GM19035 (cell line): ENCODE measurements around the gene ZNF22.
A peak's percentile ranks its signal among the peaks of the same experiment; 100 is the strongest.

Source experiments
- ATAC-seq: cut with Tn5 transposase; IDR thresholded peaks from one replicate; pipeline ENCODE4 v1.9.1; 2021; ENCODE audit not compliant: unreplicated experiment

The ZNF22 gene

DNA sequence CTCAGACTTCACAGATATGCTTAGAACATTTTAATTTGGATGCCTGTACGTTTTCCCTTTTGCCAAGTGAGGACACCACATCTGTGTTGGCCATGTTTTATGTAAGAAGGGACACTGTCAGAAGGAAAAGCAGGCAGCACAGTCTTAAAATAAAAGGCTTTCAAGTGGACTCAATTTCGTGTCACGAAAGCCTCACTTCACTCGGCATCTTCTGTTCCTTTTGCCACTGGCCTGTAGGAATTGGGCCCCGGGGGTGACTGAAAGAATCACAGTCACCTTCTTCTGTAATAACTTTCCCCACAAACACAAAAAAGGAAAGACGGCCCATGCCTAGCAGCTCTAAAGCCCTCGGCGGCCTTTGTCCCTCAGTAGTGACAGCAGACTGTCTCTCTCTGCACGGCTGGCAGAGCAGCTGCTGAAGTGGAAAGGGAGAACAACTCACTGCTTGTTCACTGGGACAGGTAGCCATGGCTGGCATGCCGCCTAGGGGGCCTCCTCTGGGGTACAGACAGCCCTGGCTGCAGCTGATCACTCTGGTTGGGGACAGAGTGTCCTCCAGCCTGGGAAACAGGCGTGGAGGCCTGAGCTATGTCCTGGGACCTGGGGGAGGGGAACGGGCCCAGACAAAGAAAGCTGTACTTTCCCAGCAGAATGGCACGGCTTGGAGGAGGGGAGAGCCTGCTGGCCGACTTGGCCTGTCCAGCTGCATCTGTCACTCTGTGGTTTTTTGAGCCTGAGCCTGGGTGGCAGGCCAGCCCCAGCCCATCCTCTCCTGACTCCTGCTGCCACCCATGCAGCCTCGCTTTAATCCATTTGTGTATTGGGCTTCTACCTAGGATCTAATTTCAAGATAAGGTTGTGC lies 36.7 kb upstream of the ZNF22 start:
- no peak for ATAC-seq

DNA sequence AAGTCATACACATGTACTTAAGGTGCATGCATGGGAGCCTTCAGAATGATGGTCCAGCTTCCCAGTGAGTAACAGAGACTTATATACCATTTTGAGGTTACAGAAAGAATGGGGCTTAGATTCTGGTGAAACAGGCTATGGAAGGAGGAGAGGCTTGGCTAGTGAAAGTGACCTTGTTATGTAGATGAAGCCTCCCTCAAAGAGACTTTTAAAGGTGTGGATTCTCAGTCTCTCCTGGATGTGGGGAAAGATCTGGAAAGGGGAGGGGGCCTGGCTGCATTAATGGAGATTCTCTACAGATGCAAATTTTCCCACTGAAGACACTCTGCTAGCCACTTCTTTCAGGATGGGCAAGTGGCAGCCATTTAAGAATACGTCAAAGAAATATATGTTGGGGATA lies 35.6 kb upstream of the ZNF22 start:
- no peak for ATAC-seq

DNA sequence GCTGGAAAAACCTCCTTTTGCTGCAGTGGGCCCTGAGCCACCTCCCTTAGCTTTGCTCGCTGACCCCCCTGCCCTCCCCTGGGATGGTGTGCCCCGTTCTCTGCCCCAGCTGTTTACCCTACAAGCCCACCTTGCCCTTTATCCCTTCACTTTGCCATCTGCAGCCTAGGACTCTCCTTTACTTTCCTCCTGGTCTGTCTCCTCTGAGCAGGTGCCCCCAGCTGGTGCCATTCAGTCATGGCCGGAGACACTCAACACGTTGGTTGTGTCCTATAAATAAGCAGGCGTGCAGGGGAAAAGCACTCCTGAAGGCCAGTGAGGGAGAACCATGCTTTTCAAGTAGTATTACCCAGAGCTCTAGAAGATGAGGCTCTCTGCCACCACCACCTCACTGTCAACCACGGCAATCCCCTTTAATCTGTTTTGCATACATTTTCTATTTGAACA lies 35.0 kb upstream of the ZNF22 start:
- peak; percentile 43 for ATAC-seq

DNA sequence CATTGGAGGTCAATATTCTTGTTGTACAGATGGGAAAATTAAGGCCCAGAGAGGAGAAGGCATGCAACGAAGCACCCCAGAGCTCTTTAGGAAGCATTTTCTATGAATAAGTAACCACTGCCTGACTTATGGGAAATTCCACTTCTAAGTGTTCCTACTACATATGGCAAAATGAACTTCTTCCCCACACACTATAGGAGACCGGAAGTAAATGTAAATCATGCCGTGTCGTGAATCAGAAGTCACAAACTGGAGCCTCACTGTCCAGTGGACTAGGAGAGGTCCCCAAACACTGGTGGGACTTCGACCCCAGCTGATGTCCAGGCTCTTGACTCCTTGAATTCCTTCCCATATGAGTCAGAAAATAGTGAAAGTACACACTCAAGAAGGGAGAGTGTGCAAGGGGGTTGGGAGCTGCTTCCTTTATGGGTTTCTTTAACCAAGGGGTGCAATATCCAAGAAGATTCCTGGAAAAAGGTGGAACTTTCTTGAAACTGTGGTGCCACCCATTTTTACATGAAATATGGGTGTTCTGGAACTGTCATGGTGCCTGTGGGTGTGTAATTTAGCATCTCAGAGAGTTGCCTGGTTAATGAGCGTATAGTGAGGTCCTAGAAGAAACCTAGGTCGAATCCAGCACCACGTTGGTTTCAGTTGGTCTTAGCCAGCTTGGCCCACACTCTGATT lies 34.5 kb upstream of the ZNF22 start:
- peak; percentile 36 for ATAC-seq

DNA sequence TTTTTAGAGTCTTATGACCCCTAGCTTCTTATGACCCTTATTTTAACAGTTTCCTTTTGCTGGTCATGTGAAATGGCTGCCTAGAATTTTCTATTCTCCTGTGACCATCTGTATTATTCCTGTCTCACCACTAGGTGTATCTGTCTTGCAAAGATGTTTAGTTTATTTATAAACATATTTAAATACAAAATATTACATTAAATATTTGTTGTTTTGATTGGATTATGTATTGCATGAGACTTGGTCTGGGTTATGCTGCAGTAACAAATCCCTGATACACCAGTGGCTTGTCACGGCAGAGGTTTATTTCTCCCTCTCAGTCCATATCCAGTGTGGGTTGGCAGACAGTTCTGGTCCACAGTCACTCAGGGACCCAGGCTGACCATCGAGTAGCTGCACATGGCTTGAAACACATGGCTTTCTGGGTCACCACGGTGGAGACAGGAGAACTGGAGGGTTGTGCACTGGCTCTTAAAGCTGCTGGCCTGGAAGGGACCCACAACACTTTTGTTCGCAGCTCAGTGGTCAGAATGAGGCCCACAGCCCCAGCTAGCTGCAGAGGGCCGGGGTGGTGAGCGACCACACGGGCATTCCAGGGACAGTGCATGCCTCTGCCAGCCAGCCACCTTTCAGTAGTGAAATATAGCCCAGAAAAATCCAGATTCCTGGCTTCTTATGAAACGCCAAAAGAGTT lies 33.8 kb upstream of the ZNF22 start:
- no peak for ATAC-seq

DNA sequence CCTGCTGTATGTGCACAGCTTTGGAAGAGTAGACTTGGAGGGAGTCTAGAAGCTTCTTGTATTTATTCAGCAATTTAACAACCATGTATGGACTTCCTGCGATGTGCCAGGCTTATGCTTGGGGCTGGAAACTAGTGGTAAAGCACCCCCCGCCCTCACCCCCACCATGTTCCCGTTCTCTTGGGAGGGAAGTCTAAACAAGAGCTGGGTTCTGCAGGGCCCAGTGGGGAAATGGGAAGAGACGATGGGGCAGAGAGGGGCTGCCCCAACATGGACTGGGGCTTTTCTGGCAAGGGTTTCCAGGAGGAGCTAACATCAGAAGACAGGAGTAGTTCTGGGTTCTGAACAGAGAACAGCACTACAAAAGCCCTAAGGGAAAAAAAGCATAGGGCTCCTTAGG lies 33.1 kb upstream of the ZNF22 start:
- no peak for ATAC-seq

DNA sequence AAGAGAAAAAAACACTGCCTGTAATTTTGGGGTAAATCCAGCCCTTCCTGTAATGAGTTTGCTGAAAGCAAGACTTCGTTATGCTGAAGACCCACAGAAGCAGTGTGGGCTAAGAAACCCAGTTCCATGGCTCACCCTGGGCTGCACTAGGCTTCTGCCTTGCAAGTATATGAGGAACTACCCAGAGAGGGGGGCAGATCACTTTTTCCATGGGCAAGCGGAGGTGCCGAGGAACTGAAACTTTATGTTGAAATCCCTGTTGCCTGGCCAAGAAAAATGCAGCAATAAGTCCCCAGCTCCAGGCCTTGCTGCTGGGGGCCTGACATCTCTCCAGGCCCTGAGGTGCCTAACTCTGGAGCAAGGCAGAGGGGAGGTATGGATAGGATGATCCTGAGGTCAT lies 32.6 kb upstream of the ZNF22 start:
- no peak for ATAC-seq

DNA sequence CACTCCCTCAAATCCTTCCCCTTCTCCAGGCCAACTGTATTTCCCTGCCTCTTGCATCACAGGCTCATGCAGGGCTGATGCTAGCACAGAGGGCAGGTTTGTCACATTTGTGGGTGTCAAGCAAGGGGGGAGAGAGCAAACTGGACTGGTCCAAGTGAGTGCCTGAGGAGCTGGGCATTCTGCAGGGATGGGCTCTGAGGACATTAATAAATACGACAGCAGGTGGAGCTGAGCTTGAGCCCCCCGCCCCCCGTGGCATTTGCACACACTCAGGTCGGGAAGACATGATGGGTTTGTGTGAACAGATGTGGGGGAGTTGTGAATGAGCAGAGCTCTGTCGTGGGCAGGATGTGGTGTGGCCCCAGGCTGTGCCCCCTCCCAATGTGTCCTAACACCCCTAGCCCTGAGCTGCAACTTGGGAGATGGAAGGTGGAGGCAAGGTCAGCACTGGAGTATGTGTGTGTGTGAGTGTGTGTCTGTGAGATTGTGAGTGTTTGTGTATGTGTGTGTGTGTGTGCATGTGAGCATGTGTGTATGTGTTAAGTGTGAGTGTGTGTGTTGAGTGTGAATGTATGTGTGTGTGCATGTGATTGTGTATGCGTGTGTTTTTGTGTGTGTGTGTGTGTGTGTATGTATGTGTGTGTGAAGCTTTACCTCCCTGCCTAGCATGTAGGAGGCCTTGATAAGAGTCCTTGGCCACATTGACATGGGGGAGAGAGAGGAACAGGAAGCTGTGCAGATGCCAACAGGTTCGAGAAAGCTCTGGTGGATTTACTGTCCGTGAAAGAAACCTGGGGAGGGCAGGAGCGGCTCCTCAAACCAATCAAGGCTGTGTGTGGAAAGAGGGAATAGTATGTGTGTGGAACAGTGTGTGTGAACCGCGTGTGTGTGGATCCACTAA lies 32.0 kb upstream of the ZNF22 start:
- ATAC-seq, result no peak

DNA sequence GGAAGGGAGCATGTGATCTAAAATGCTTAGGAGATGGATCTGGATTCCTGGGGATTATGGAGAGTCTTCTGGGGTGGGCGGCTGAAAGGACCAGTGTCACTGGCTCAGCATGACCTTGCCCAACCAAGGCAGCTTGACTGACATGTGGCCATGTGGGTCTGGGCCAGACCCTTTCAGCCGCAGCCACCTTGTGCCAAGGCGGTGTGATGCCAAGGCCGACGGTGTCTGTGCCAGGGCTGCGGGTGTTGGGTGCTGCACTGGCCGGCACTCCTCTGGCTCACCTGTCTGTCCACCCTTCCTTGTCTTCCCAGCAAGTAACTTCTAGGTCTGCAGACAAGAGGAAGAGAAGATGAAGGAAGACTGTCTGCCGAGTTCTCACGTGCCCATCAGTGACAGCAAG lies 30.9 kb upstream of the ZNF22 start:
- no peak for ATAC-seq

DNA sequence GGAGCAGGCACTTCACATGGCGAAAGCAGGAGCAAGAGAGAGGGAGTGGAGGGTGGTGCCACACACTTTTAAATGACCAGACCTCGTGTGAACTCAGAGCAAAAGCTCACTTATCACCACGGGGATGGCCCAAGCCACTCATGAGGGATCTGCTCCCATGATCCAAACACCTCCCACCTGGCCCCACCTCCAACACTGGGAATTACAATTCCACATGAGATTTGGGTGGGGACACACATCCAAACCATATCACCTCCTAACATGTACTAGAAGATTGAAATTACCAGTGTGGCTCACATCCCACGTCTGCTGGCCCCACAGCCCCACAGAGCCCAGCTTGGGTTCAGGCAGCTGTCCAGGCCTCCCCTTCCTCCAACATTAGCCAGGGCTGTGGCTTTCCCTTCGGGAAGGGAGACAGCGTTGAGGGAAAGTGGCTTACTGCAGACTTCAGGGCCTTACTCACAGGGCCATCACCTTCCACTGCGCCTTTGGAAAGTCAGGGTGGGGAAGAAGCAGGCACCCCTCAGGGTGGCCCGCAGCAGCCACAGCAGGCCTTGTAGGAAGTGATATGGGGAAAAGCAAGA lies 29.8 kb upstream of the ZNF22 start:
- no peak for ATAC-seq

DNA sequence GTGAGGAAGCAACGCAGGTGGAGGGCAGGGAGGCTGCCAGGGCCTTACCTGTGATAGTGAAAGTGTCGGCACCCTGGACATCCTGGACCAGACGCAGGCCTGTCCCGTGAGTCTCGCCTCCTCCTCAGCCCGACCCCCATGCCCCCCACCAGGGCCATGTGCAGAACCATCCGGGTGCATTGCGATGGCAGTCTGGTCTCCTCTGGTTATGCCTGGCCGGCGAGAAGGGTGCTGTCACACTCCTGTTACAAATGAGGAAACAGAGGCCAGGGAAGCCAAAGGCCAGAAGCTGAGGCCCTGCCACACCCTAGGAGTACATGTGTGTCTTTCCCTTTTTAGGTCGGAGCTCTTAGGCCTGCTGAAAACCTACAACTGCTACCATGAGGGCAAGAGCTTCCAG lies 29.3 kb upstream of the ZNF22 start:
- ATAC-seq, result no peak

DNA sequence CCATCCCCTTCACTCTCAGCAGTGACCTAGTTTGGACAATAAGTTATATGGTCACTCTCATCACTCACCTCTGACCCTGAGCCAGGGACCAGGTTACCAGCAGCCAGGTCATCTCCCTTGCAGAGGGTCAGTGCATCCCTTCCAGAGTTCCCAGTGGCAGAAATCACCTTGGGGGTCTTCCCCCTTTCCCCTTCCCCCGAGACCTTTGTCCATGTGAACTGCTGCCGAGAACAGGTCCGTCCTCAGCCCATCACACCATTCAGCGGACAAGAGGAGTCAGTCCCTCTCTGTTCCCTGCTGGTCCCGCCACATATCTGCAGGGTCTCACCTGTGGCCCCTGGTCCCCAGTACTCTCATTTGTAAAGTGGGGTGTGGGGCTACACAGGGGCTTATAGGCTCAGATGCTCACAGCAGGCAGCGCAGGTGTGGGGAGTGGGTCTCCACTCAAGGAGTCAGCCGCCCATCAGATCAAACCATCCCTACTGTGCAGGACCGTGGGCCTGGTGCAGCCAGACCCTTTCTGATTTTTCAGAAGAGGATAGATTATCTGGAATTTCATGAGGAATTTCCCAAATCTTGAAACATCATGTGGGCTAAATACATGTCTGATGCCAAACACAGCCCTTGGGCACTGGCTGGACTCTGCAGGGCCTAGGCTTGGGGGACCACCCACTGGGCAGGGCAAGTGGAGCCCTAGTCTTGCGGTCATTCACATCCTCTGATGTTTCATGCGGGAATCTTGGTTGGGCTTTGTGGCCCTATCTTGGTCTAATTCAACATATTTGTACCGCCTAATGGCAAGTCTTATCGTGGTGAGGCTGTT lies 28.6 kb upstream of the ZNF22 start:
- no peak for ATAC-seq

DNA sequence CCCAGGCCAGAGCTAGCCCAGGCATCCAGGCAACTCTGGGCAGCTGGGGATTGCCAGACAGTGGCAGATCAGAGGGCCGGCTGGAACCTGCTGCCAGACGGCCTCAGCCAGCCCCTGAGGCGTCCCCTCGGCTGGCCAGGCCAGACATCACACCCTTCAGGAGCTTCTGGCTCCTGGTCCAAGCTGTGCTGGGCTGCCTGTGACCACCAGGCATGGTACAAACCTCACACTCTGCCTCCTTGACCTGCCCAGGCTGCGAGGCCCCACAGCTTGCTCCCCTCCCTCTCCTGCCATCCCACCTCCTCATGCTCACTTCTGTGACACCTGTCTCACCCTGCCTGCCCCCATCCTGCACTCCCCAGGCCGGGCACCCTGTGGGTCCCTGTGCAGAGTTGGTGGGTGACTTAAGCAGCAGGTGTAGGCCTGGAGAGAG lies 27.8 kb upstream of the ZNF22 start:
- ATAC-seq, result no peak

DNA sequence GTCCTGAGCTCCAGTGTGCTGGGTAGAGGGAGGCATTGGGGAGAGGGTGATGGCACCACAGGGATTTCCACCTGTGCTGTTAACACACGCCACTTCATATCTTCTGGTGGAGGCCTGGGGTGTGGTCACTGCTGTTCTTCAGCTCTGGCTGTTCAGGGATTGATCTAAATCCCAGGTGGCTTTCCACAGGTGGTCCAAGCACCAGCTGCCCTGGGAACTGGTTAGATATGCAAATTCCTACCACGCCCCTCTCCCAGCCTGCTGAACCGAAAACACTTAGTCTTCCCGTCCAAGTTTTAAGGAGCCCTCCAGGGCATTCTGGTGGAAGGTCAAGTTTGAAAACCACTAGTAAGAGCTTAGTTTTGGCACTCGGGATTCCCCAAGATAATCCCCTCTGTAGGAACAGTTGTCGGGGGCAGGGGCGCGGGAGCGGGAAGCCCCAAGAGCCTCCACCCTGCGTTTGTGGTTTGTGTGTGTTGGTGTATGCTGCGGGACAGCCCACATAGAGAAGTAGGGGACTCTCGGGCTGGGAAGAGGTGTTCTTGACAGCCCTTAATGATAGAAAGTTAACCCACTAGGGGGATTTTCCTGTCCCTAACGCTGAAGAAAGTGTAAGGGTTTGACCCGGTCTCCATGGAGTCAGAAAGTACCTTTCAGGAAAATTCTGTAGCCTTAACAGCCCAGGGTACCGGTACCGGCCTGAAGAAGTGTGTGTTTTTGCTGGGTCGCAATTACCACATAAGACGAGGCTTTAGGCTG lies 27.2 kb upstream of the ZNF22 start:
- no peak for ATAC-seq

DNA sequence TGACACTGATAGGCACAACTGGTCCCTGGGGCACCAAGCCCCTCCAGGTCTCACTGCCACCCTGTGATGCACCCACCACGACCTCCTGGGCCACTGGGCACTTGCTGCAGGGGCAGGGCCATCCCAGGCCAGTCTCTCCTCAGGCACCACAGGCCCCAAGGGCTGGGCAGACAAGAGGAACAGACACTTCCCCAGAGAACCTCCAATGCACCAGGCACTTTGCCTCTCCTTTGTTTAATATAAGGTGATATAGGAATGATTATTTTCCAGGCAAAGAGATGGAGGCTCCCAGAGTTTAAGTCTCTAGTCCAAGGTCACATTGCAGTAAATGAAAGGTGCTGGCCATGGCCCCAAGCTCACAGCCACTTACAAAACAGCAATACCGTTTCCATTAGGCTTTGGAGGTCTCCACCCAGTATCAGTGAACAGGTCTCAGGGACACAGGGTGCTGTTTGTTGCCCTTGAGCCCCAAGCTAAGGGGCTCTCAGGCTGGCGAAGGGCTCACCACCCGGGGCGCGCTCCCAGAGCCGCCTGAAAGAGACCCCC lies 26.6 kb upstream of the ZNF22 start:
- no peak for ATAC-seq

DNA sequence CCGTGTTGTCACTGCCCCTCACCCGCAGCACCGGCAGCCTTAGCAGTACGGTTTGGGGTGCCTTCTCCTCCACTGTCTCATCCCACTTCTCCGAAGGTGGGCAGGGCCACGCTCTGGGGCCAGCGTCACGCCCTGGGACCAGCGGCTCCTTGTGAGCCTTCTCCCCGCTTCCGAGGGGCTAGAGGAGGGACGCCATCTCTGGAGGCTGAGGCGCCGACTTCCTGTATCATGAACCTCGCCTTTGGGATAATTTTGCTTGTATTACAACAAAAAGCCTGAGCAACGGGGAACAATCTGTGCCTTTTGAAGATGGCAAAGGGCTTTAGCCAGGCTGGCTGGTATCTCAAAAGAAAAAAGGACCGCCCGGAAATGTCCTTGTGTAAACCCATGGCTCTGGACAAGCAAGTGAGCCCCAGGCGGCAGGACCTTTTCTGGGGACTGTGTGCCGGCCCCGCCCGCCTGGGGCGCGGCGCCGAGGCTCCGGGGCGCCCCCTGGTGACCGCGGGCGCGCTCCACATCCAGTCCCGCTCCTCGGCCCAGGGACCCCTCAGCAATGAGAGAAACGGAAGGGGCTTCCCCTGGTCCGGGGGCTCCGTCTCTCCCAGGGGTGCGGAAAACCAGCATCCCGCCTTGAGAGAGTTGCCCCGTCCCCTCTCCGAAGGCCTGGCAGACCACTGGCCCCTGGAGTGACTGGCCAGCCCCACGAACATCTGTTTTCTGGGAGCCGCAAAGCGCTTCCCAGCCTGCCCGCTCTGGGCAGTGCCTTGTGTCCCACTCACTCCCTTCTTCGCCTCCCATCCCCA lies 25.9 kb upstream of the ZNF22 start:
- peak; percentile 89 for ATAC-seq

DNA sequence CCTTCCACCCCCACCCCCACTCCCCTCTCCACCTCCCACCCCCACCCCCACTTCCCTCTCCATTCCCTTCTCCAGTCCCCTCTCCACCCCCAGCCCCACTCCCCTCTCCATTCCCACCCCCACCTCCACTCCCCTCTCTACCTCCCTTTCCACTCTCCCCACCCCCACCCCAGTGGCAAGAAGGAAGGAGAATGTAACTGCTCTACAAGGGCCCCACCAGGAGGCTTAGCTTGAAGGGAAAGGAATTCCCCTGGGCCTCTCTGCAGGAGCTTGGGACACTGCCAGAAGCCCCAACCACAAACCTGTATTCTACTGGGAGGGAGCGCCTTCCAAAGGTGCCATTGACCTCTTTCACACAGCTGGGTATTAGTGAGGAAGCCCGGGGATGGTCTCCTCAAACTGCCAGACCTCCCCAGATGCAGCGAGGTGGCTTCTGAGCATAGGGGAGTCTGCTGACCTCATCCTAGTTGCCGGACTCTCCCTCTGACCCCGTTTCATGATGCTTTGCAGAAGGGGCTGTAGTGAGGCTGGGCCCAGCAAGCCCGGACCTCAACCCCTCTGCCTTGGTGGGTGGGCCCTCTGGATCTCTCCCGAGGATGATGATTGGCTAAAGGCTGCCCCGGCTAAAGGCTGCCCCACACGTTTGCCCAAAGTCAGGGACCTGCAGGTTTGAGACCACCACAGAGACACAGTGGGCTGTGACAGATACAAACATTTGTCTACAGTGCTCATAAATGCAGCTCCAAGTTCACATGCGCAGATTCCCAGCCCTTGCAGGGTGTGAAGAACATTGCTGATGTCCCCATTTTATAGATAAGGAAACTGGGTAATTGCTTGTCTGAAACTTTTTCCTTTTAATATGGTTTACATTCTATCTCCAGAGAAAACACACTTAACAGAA lies 25.0 kb upstream of the ZNF22 start:
- no peak for ATAC-seq
